ENCODE measurements around the gene DOCK3. TPM values are rescaled to one million over a fixed set of nuclear protein-coding genes. Genes with fewer than 3 reads are reported as not detected.

DOCK3 gene
- total RNA-seq, 1 experiment from 2014 or later: 5.6 TPM

DNA sequence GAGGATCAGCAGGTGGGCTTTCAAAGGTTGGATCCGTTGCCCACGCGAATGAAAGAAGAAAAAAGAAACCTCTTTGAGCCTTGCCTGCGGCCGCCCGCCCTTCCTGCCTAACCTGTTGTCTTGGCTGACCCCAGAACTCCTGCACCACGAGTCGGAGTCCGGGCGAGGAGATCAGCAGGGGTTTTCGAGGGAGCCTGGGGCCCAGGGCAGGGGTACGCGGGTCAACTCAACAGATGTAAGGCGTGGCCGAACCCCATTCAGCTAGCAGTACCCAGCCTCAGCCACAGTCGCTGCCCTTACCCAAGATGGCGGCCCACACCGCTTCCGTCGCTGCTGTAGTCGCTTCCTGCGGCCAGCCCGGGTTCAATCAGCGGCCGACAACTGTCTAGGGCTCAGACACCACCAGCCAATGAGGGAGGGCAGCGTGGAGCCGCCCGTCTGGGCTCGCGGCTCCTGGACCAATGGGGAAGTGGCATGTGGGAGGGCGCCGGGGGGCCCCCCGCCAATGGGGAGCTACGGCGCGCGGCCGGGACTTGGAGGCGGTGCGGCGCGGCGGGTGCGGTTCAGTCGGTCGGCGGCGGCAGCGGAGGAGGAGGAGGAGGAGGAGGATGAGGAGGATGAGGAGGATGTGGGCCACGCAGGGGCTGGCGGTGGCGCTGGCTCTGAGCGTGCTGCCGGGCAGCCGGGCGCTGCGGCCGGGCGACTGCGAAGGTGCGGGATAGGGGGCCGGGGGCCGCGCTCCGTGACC, 710.2 kb downstream of the DOCK3 start, which contains the start of gene MANF (continued):
- TF ChIP-seq, protein P1, sequence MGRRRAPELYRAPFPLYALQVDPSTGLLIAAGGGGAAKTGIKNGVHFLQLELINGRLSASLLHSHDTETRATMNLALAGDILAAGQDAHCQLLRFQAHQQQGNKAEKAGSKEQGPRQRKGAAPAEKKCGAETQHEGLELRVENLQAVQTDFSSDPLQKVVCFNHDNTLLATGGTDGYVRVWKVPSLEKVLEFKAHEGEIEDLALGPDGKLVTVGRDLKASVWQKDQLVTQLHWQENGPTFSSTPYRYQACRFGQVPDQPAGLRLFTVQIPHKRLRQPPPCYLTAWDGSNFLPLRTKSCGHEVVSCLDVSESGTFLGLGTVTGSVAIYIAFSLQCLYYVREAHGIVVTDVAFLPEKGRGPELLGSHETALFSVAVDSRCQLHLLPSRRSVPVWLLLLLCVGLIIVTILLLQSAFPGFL (CRISPR knock-in tag; IDR thresholded peaks at IDR 0.05; ENCODE audit: borderline replicate concordance): no peak
- TF ChIP-seq, protein P2, sequence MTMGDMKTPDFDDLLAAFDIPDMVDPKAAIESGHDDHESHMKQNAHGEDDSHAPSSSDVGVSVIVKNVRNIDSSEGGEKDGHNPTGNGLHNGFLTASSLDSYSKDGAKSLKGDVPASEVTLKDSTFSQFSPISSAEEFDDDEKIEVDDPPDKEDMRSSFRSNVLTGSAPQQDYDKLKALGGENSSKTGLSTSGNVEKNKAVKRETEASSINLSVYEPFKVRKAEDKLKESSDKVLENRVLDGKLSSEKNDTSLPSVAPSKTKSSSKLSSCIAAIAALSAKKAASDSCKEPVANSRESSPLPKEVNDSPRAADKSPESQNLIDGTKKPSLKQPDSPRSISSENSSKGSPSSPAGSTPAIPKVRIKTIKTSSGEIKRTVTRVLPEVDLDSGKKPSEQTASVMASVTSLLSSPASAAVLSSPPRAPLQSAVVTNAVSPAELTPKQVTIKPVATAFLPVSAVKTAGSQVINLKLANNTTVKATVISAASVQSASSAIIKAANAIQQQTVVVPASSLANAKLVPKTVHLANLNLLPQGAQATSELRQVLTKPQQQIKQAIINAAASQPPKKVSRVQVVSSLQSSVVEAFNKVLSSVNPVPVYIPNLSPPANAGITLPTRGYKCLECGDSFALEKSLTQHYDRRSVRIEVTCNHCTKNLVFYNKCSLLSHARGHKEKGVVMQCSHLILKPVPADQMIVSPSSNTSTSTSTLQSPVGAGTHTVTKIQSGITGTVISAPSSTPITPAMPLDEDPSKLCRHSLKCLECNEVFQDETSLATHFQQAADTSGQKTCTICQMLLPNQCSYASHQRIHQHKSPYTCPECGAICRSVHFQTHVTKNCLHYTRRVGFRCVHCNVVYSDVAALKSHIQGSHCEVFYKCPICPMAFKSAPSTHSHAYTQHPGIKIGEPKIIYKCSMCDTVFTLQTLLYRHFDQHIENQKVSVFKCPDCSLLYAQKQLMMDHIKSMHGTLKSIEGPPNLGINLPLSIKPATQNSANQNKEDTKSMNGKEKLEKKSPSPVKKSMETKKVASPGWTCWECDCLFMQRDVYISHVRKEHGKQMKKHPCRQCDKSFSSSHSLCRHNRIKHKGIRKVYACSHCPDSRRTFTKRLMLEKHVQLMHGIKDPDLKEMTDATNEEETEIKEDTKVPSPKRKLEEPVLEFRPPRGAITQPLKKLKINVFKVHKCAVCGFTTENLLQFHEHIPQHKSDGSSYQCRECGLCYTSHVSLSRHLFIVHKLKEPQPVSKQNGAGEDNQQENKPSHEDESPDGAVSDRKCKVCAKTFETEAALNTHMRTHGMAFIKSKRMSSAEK (CRISPR knock-in tag; IDR thresholded peaks at IDR 0.05; ENCODE audit: borderline replicate concordance): no peak
- TF ChIP-seq ZBTB21 (CRISPR knock-in tag; IDR thresholded peaks at IDR 0.05; ENCODE audit: borderline replicate concordance) (no peak; the same call in 1 of the 2 replicates), TEAD1 (CRISPR knock-in tag; IDR thresholded peaks at IDR 0.05) (0 out of 2 replicates have a peak, but pooled peaks have one; percentile 52), ZNF263 (CRISPR knock-in tag; IDR thresholded peaks at IDR 0.05; ENCODE audit: low read depth) (peak; percentile 95), NFYB (CRISPR knock-in tag; conservative IDR thresholded peaks at IDR 0.05; ENCODE audit: low read depth) (peak; percentile 97), HMGA2 (CRISPR knock-in tag; IDR thresholded peaks at IDR 0.05) (no peak), EMX1 (CRISPR knock-in tag; IDR thresholded peaks at IDR 0.05) (no peak), ZNF138 (CRISPR knock-in tag; conservative IDR thresholded peaks at IDR 0.05) (no peak), MYBL2 (CRISPR knock-in tag; IDR thresholded peaks at IDR 0.05) (peak; percentile 26; the same call in 1 of the 2 replicates), RELA (CRISPR knock-in tag; IDR thresholded peaks at IDR 0.05; ENCODE audit: borderline replicate concordance) (no peak), ZNF232 (CRISPR knock-in tag; IDR thresholded peaks at IDR 0.05) (0 out of 2 replicates have a peak, but pooled peaks have one; percentile 78)
- TF ChIP-seq, protein P3, sequence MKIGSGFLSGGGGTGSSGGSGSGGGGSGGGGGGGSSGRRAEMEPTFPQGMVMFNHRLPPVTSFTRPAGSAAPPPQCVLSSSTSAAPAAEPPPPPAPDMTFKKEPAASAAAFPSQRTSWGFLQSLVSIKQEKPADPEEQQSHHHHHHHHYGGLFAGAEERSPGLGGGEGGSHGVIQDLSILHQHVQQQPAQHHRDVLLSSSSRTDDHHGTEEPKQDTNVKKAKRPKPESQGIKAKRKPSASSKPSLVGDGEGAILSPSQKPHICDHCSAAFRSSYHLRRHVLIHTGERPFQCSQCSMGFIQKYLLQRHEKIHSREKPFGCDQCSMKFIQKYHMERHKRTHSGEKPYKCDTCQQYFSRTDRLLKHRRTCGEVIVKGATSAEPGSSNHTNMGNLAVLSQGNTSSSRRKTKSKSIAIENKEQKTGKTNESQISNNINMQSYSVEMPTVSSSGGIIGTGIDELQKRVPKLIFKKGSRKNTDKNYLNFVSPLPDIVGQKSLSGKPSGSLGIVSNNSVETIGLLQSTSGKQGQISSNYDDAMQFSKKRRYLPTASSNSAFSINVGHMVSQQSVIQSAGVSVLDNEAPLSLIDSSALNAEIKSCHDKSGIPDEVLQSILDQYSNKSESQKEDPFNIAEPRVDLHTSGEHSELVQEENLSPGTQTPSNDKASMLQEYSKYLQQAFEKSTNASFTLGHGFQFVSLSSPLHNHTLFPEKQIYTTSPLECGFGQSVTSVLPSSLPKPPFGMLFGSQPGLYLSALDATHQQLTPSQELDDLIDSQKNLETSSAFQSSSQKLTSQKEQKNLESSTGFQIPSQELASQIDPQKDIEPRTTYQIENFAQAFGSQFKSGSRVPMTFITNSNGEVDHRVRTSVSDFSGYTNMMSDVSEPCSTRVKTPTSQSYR (CRISPR knock-in tag; IDR thresholded peaks at IDR 0.05): no peak
- TF ChIP-seq, protein P4, sequence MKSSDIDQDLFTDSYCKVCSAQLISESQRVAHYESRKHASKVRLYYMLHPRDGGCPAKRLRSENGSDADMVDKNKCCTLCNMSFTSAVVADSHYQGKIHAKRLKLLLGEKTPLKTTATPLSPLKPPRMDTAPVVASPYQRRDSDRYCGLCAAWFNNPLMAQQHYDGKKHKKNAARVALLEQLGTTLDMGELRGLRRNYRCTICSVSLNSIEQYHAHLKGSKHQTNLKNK (CRISPR knock-in tag; IDR thresholded peaks at IDR 0.05): no peak
- TF ChIP-seq, protein P5, sequence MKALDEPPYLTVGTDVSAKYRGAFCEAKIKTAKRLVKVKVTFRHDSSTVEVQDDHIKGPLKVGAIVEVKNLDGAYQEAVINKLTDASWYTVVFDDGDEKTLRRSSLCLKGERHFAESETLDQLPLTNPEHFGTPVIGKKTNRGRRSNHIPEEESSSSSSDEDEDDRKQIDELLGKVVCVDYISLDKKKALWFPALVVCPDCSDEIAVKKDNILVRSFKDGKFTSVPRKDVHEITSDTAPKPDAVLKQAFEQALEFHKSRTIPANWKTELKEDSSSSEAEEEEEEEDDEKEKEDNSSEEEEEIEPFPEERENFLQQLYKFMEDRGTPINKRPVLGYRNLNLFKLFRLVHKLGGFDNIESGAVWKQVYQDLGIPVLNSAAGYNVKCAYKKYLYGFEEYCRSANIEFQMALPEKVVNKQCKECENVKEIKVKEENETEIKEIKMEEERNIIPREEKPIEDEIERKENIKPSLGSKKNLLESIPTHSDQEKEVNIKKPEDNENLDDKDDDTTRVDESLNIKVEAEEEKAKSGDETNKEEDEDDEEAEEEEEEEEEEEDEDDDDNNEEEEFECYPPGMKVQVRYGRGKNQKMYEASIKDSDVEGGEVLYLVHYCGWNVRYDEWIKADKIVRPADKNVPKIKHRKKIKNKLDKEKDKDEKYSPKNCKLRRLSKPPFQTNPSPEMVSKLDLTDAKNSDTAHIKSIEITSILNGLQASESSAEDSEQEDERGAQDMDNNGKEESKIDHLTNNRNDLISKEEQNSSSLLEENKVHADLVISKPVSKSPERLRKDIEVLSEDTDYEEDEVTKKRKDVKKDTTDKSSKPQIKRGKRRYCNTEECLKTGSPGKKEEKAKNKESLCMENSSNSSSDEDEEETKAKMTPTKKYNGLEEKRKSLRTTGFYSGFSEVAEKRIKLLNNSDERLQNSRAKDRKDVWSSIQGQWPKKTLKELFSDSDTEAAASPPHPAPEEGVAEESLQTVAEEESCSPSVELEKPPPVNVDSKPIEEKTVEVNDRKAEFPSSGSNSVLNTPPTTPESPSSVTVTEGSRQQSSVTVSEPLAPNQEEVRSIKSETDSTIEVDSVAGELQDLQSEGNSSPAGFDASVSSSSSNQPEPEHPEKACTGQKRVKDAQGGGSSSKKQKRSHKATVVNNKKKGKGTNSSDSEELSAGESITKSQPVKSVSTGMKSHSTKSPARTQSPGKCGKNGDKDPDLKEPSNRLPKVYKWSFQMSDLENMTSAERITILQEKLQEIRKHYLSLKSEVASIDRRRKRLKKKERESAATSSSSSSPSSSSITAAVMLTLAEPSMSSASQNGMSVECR (CRISPR knock-in tag; IDR thresholded peaks at IDR 0.05; ENCODE audit: borderline replicate concordance): peak; percentile 28; the same call in 1 of the 2 replicates
- TF ChIP-seq, protein P6, sequence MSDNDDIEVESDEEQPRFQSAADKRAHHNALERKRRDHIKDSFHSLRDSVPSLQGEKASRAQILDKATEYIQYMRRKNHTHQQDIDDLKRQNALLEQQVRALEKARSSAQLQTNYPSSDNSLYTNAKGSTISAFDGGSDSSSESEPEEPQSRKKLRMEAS (CRISPR knock-in tag; IDR thresholded peaks at IDR 0.05): peak; percentile 77
- TF ChIP-seq, protein P7, sequence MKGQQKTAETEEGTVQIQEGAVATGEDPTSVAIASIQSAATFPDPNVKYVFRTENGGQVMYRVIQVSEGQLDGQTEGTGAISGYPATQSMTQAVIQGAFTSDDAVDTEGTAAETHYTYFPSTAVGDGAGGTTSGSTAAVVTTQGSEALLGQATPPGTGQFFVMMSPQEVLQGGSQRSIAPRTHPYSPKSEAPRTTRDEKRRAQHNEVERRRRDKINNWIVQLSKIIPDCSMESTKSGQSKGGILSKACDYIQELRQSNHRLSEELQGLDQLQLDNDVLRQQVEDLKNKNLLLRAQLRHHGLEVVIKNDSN (CRISPR knock-in tag; IDR thresholded peaks at IDR 0.05): peak; percentile 62
- TF ChIP-seq, protein P8, sequence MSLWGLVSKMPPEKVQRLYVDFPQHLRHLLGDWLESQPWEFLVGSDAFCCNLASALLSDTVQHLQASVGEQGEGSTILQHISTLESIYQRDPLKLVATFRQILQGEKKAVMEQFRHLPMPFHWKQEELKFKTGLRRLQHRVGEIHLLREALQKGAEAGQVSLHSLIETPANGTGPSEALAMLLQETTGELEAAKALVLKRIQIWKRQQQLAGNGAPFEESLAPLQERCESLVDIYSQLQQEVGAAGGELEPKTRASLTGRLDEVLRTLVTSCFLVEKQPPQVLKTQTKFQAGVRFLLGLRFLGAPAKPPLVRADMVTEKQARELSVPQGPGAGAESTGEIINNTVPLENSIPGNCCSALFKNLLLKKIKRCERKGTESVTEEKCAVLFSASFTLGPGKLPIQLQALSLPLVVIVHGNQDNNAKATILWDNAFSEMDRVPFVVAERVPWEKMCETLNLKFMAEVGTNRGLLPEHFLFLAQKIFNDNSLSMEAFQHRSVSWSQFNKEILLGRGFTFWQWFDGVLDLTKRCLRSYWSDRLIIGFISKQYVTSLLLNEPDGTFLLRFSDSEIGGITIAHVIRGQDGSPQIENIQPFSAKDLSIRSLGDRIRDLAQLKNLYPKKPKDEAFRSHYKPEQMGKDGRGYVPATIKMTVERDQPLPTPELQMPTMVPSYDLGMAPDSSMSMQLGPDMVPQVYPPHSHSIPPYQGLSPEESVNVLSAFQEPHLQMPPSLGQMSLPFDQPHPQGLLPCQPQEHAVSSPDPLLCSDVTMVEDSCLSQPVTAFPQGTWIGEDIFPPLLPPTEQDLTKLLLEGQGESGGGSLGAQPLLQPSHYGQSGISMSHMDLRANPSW (CRISPR knock-in tag; conservative IDR thresholded peaks at IDR 0.05; ENCODE audit: low read depth): peak; percentile 68; the same call in 1 of the 2 replicates
- TF ChIP-seq, protein P9, sequence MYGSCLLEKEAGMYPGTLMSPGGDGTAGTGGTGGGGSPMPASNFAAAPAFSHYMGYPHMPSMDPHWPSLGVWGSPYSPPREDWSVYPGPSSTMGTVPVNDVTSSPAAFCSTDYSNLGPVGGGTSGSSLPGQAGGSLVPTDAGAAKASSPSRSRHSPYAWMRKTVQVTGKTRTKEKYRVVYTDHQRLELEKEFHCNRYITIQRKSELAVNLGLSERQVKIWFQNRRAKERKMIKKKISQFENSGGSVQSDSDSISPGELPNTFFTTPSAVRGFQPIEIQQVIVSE (CRISPR knock-in tag; IDR thresholded peaks at IDR 0.05; ENCODE audit: borderline replicate concordance): no peak

Data from WTC11 (cell line).